GM19351 (cell line): ENCODE results near the gene MXI1.
"Not testable (repeated sequence)": the region's sequence is repeated elsewhere in the genome, so short reads cannot be mapped to it uniquely, and the experiment has no call there.

Experiments
- ATAC-seq: cut with Tn5 transposase; IDR thresholded peaks from one replicate; pipeline ENCODE4 v1.9.1; 2021; ENCODE audit warnings: mild to moderate bottlenecking, moderate library complexity; ENCODE audit not compliant: unreplicated experiment

MXI1 gene

GRCh38 chr10:110233846-110234245 lies 26.4 kb downstream of the MXI1 start:
- ATAC-seq, result no peak

GRCh38 chr10:110237894-110238480 lies 30.6 kb downstream of the MXI1 start:
- no peak for ATAC-seq

GRCh38 chr10:110239892-110240291 lies 32.5 kb downstream of the MXI1 start:
- ATAC-seq, result no peak

DNA sequence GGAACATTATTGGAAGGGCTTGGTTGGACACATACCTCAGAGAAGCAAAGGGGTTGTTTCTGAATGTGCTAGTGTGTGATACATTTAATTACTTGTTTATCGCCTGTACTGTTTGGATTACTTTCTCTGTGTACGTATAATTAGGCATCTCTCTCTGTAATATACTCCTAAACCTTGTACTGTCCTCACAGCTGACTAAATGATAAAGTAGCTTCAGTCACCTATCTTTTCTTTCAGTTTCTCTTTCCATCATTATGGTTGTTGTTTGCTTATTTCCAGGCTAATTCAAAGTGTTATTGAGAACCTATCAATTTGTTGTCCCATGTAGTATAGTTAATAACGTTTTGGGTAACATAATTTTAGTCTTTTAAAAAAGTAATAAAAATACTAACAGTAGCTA lies 34.0 kb downstream of the MXI1 start:
- ATAC-seq, result peak; percentile 68

DNA sequence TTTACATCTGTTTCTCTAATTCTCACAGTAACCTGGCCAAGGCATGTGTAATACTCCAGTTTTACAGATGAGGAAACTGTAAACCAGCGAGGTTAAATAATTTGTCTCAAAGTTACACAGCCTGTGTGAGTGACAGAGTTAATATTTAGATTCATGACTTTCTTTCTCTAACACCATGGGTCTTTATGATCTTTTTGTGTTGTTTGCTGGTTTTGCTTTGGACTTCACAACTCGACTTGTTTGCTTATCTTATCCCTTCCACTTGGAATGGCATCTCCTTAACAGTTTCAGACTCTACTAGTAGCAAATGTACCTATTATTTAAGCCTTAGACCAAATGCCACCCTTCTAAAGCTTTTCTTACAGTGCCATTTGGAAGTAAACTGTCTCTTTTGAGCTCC lies 34.4 kb downstream of the MXI1 start:
- peak; percentile 18 for ATAC-seq

DNA sequence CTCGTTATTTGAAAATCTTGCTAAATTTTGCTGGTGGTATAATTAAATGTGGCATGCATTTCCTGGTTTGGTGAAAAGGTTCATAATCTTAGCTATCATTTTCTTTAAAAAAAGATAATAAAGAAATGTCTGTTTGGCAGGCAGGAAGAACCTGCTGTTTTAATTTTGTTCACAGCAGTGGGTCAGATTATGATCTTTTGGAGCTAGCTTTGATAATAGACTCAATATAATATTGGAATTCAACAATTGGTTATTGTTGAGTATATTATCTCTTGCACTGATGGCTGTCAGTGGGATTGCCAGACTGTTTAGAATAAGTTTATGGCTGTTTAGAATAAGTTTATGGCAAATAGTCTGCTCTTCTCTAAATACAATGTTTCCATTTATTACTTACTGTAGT lies 35.1 kb downstream of the MXI1 start:
- no peak for ATAC-seq

DNA sequence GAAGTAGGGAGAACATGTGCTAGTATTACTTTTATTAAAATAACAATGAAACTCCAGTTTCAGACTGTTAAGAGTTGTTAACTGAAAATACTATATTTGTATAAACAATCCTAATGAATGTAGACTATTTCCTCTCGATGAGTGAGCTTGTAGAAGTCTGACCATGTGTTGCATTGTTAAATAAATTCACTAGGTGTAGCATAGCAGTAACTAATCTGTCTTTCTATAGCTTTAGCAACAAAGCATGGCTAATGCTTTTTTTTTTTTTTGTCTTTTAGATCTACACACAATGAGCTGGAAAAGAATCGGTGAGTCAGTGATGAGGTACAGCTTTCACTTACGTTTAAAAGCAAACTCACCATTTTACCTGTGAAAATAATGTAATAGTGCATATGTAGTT lies 37.1 kb downstream of the MXI1 start:
- no peak for ATAC-seq

- ATAC-seq, result not testable (repeated sequence)
These were observed 40.4 kb downstream of the MXI1 start for GRCh38 chr10:110247833-110248232.

DNA sequence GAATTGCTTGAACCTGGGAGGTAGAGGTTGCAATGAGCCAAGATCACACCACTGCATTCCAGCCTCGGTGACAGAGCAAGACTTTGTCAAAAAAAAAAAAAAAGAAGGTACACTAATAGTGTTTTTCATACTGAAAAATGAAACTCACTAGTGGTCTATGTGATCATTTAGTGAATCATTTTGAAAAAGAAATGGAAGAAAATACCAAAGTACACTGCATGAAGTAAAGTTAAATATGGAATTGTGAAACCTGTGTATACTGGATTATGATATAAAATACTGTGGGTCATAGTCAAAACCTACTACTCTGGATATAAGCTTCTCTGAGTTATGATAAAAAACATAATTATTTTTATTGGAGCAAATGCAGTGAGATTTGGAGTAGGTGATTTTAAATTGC lies 42.1 kb downstream of the MXI1 start:
- peak; percentile 70 for ATAC-seq

DNA sequence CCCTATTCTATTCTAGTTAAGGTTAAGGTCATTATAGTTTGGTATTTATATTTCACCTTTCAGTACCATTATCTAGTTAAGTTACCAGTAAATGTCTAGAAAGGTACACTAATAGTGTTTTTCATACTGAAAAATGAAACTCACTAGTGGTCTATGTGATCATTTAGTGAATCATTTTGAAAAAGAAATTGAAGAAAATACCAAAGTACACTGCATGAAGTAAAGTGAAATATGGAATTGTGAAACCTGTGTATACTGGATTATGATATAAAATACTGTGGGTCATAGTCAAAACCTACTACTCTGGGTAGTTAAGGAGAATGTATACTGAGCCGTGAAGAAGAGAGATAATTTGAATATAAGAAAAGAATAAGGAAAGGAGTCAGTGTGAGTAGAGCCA lies 44.0 kb downstream of the MXI1 start:
- ATAC-seq, result peak; percentile 80

DNA sequence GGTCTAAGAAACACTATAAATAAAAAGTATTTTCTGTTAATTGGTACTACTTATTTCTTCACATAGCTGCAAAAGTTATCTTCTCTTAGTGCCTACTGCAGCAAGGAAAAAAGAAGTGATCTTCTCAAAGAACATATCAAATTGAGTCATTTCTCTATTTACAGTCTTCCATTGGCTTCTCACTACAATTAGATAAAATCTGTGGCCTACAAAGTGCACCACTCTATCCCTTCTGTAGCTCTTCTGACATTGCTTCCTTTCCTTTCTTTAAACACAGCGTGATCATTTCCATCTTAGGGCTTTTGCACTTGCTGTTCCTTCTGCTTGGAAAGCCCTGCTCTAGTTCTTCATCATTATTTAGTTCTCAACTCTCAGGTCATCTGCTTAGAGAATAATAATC lies 44.7 kb downstream of the MXI1 start:
- no peak for ATAC-seq

DNA sequence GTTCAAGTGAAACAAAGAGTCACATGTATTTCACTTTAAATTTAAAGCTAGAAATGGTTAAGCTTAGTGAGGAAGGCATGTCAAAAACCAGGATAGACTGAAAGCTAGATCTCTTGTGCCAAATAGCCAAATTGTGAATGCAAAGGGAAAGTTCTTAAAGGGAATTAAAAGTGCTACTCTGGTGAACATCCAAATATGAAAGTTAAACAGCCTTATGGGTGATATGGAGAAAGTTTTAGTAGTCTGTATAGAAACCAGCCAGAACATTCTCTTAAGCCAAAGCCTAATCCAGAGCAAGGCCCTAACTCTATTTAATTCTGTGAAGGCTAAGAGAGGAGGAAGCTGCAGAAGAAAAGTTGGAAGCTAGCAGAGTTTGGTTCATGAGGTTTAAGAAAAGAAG lies 47.1 kb downstream of the MXI1 start:
- no peak for ATAC-seq

GRCh38 chr10:110258542-110258941 lies 51.1 kb downstream of the MXI1 start:
- no peak for ATAC-seq

DNA sequence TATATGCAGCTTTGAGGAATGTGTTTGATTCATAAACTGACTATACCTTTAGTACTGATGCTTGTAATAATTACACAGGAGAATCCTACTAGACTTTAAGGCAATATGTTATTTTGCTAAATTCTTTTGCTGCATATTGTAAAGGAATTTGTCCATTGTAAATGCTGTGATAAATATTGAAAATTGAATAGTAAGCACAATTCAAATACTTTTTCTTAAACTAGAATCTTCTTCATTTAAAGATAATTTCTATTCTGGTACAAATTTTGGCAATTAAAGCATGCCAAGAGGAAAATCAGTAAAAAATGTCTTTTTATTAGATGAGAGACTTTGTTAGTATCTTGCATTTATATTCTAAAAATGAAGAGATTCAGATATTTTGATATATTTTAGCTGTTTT lies 51.9 kb downstream of the MXI1 start:
- ATAC-seq, result no peak

- no peak for ATAC-seq
These were observed 53.5 kb downstream of the MXI1 start for GRCh38 chr10:110260746-110261477.

- ATAC-seq, result no peak
These were observed 55.8 kb downstream of the MXI1 start for GRCh38 chr10:110263164-110263563.

DNA sequence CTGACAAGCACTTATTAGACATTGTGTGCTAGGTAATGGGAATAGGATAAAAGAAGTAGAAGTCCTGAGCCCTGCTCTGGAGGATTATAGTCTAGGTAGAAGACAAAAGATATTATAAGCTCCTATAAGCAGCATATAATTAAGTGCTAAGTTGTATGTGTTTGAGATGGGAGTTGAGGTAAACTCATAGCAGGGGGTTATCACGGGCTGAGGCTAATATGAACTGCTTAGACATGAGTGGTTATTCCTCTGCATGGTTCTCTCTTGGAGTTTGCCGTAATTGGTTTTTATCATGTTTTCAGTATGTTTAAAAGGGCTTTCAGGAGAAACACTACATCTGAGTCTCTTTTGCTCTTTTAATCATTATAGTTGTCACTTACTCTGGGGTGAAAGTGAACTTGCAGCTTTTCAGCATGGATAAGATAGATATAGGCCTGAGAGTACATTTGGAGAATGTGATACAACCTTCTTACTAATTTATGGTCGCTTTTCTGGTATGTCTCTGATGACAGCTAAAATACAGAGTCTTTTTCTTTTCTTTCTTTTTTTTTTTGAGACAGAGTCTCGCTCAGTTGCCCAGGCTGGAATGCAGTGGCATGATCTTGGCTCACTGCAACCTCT lies 58.3 kb downstream of the MXI1 start:
- ATAC-seq, result no peak

DNA sequence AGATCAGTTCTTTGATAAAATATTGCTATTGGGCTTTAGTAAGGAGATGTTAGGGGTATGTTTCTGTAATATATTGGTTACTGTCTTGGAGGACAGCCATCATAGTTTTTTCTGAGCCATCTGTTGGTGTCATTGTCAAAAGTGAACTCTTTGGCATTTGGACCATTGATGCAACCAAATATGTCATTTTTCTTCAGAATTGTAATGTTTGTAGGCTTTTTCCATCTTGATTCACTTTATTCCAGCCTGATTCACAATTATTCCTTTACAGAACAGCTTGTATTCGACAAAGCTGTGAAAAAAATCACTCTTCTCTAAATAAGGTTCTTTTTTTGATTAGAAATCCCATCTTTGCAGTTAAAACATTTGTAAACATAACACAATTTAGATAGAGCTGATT lies 59.9 kb downstream of the MXI1 start:
- no peak for ATAC-seq

- peak; percentile 39 for ATAC-seq
These were observed 61.0 kb downstream of the MXI1 start for GRCh38 chr10:110268442-110268841.

DNA sequence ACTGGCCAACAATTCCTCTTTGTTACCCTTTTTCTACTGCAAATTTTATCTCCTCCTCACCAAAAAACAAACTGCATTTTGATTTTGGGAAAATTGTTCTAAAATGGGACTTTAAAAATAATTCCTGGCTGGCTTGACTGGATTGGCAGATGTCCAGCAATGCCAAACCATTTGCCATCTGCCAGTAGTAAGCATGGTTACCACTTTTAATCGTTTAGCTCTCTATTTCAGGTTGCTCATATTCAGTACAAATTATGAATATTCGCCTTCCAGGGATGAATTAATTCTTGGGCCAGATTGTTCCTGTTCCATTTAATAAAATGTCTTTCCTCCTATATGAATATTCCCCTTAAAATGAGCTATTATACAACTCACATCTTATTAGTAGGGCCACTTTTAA lies 61.6 kb downstream of the MXI1 start:
- ATAC-seq, result no peak

GRCh38 chr10:110269374-110270318 lies 62.2 kb downstream of the MXI1 start:
- ATAC-seq, result peak; percentile 62
